Activated CD4-positive, CD25-positive, alpha-beta regulatory T cell treated with anti-CD3 and anti-CD28 coated beads, Interleukin-2, amount 50 U/mL, for 16 hours (primary cell): ENCODE results near the gene MFAP2.

Source experiments
- DNase-seq: peaks from one replicate; pipeline ENCODE4 v3.0.0-alpha.2; 2020; ENCODE audit warnings: low read depth, low spot score

Gene MFAP2

GRCh38 chr1:17008208-17008855, 27.9 kb upstream of the MFAP2 start:
- DNase-seq, result no peak

GRCh38 chr1:17007121-17007520, 26.7 kb upstream of the MFAP2 start:
- no peak for DNase-seq

- DNase-seq, result no peak
These were observed 24.9 kb upstream of the MFAP2 start for GRCh38 chr1:17005365-17005740.

GRCh38 chr1:17004466-17005364, 24.3 kb upstream of the MFAP2 start:
- no peak for DNase-seq

- DNase-seq, result no peak
These were observed 22.1 kb upstream of the MFAP2 start for GRCh38 chr1:17002524-17002902.

GRCh38 chr1:17001760-17002523, 21.5 kb upstream of the MFAP2 start:
- no peak for DNase-seq

GRCh38 chr1:16999863-17000262, 19.4 kb upstream of the MFAP2 start:
- no peak for DNase-seq

- no peak for DNase-seq
These were observed 18.2 kb upstream of the MFAP2 start for GRCh38 chr1:16998589-16998988.

GRCh38 chr1:16996845-16997244, 16.4 kb upstream of the MFAP2 start:
- DNase-seq, result no peak

- no peak for DNase-seq
These were observed 13.2 kb upstream of the MFAP2 start for GRCh38 chr1:16993521-16994038.

- no peak for DNase-seq
These were observed 12.3 kb upstream of the MFAP2 start for GRCh38 chr1:16992675-16993074.

GRCh38 chr1:16992102-16992501, 11.7 kb upstream of the MFAP2 start:
- DNase-seq, result no peak

GRCh38 chr1:16991571-16991970, 11.2 kb upstream of the MFAP2 start:
- DNase-seq, result no peak

- no peak for DNase-seq
These were observed 9.4 kb upstream of the MFAP2 start for GRCh38 chr1:16989676-16990391.

- no peak for DNase-seq
These were observed 7.8 kb upstream of the MFAP2 start for GRCh38 chr1:16988210-16988609.

GRCh38 chr1:16986962-16987361, 6.5 kb upstream of the MFAP2 start:
- no peak for DNase-seq

- no peak for DNase-seq
These were observed 6.1 kb upstream of the MFAP2 start for GRCh38 chr1:16986560-16986959.

GRCh38 chr1:16986113-16986512, 5.7 kb upstream of the MFAP2 start:
- DNase-seq, result no peak

- no peak for DNase-seq
These were observed 4.3 kb upstream of the MFAP2 start for GRCh38 chr1:16984717-16985116.

- no peak for DNase-seq
These were observed 3.2 kb upstream of the MFAP2 start for GRCh38 chr1:16983649-16984048.

- DNase-seq, result no peak
These were observed 2.5 kb upstream of the MFAP2 start for GRCh38 chr1:16982902-16983301.
